ENCODE measurements around the gene APOBR. TPM values are rescaled to one million over a fixed set of nuclear protein-coding genes. Genes with fewer than 3 reads are reported as not detected.
A peak's percentile ranks its signal among the peaks of the same experiment; 100 is the strongest.

APOBR gene
- total and polyA plus RNA-seq, 2 of the 13 experiments (the other 11 are each of a cell fraction or from before 2014, with no cell fraction given), result 0.03 TPM; not detected in 1

GRCh38 chr16:28528463-28528867, 34.0 kb downstream of the APOBR start (continued):
- TF ChIP-seq PLSCR1 (CRISPR knock-in tag; IDR thresholded peaks at IDR 0.05; ENCODE audit: borderline replicate concordance) (no peak), ZNF3 (CRISPR knock-in tag; IDR thresholded peaks at IDR 0.05) (no peak), GATAD2A (CRISPR knock-in tag; IDR thresholded peaks at IDR 0.05) (peak; percentile 69), ZNF660 (CRISPR knock-in tag; IDR thresholded peaks at IDR 0.05; ENCODE audit: borderline replicate concordance, low read depth) (no peak), IRF9 (CRISPR knock-in tag; IDR thresholded peaks at IDR 0.05; ENCODE audit: borderline replicate concordance) (no peak), ZFY (CRISPR knock-in tag; IDR thresholded peaks at IDR 0.05) (no peak), JDP2 (CRISPR knock-in tag; IDR thresholded peaks at IDR 0.05; ENCODE audit: borderline replicate concordance) (no peak), LCORL (IDR thresholded peaks at IDR 0.05) (no peak), LCORL (CRISPR knock-in tag; IDR thresholded peaks at IDR 0.05) (peak; percentile 81; the same call in 1 of the 2 replicates), ZFP36L1 (CRISPR knock-in tag; IDR thresholded peaks at IDR 0.05) (no peak), RBM22 (optimal IDR thresholded peaks at IDR 0.05; ENCODE audit: low read length) (no peak), ZNF230 (CRISPR knock-in tag; IDR thresholded peaks at IDR 0.05) (peak; percentile 59; the same call in 1 of the 2 replicates), MEIS1 (CRISPR knock-in tag; IDR thresholded peaks at IDR 0.05; ENCODE audit: borderline replicate concordance) (no peak), HNF1A (IDR thresholded peaks at IDR 0.05; ENCODE audit: low read depth) (no peak), HNF1A (CRISPR knock-in tag; IDR thresholded peaks at IDR 0.05; ENCODE audit: borderline replicate concordance) (no peak), ZNF770 (CRISPR knock-in tag; IDR thresholded peaks at IDR 0.05) (no peak; the same call in 1 of the 2 replicates), ZNF710 (CRISPR knock-in tag; IDR thresholded peaks at IDR 0.05; ENCODE audit: borderline replicate concordance) (0 out of 2 replicates have a peak, but pooled peaks have one; percentile 24), SMC3 (IDR thresholded peaks at IDR 0.05; ENCODE audit: low read length) (no peak), FOXK1 (CRISPR knock-in tag; IDR thresholded peaks at IDR 0.05; ENCODE audit: borderline replicate concordance, low read depth) (no peak), ZNF746 (CRISPR knock-in tag; IDR thresholded peaks at IDR 0.05) (no peak), SMARCE1 (IDR thresholded peaks at IDR 0.05; ENCODE audit: borderline replicate concordance) (no peak), ZFP41 (CRISPR knock-in tag; IDR thresholded peaks at IDR 0.05; ENCODE audit: borderline replicate concordance) (no peak)

Data from HepG2 (cell line).